ENCODE data around the gene GABPB2.

DNA sequence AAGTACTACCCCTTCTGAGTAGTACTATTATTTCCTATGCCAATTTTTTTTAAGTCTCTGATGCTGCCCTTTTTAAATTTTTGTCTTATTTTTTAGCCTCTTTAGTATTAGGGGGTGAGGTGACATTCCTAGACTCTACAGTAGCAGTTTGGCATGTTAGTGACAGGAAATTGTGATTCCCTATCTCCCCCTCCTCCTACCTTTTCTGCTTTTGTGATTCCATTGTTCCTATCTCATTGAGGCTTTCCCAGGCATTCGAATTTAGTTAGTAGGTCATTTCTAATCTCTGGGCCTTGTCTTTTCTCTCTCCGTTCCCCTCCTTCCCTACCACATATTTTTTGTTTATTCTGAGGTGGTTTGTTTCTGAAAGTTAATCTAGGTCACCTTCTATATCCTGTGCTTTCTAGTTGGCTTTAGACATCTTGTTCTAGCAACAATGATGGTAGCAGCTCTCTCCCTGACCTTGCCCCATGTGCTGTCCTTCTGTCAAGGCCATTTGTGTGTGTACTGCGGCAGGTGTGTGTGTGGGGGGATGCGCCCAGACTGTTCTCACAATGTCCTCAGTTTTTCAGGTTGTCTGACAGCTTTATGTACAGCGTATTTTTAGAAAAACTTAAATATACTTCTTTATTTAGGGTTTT is 54.3 kb downstream of the GABPB2 start:
- TF ChIP-seq, protein P1, sequence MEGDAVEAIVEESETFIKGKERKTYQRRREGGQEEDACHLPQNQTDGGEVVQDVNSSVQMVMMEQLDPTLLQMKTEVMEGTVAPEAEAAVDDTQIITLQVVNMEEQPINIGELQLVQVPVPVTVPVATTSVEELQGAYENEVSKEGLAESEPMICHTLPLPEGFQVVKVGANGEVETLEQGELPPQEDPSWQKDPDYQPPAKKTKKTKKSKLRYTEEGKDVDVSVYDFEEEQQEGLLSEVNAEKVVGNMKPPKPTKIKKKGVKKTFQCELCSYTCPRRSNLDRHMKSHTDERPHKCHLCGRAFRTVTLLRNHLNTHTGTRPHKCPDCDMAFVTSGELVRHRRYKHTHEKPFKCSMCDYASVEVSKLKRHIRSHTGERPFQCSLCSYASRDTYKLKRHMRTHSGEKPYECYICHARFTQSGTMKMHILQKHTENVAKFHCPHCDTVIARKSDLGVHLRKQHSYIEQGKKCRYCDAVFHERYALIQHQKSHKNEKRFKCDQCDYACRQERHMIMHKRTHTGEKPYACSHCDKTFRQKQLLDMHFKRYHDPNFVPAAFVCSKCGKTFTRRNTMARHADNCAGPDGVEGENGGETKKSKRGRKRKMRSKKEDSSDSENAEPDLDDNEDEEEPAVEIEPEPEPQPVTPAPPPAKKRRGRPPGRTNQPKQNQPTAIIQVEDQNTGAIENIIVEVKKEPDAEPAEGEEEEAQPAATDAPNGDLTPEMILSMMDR (conservative IDR thresholded peaks at IDR 0.05; ENCODE audit: low read depth, low read length) = no peak
- no peak for TF ChIP-seq EZH2 (IDR thresholded peaks at IDR 0.05; ENCODE audit: borderline replicate concordance, low read depth, low read length, poor library complexity, severe bottlenecking)
